OCI-LY7 (cell line): ENCODE data around the gene RTN4R. TPM values are rescaled to one million over a fixed set of nuclear protein-coding genes. Genes with fewer than 3 reads are reported as not detected.
"Not testable (repeated sequence)": the region's sequence is repeated elsewhere in the genome, so short reads cannot be mapped to it uniquely, and the experiment has no call there.

Experiments
- BruUV-seq: library from RNA; stranded (reverse); fragments of 400-500 nt; replicated peaks from 2 replicates; lab custom pipeline; 2021; lab: Mats Ljungman, UMichigan
- CTCF ChIA-PET: fragments of 300-600 bp; sonication (Branson Sonifier 250); formaldehyde crosslinking; loops from one replicate; lab custom pipeline; 2022; ENCODE audit warnings: antibody characterized with exemption; ENCODE audit not compliant: unreplicated experiment; lab: Charles Lee
- POLR2A ChIA-PET: fragments of 300-600 bp; sonication (Branson Sonifier 250); formaldehyde crosslinking; loops from one replicate; lab custom pipeline; 2022; ENCODE audit warnings: antibody characterized with exemption; lab: Charles Lee
- DNase-seq: peaks from one replicate; pipeline ENCODE4 v3.0.0-alpha.2; 2015; ENCODE audit warnings: low spot score
- H2AFZ ChIP-seq: fragments of 200-600 bp; sonication (generic), shearing (Covaris generic); 2 replicates; pipeline ENCODE4 v1.6.1; 2014; ENCODE audit warnings: mild to moderate bottlenecking, antibody characterized with exemption, low read length, moderate library complexity
- H3K27ac ChIP-seq: fragments of 200-600 bp; sonication (generic); 2 replicates; pipeline ENCODE4 v1.5.1; 2014; ENCODE audit warnings: mixed run types, low read depth, mild to moderate bottlenecking, moderate library complexity, low read length, inconsistent platforms; ENCODE audit not compliant: poor library complexity, severe bottlenecking
- H3K36me3 ChIP-seq: fragments of 200-600 bp; sonication (generic); 2 replicates; pipeline ENCODE4 v1.6.1; 2014; ENCODE audit warnings: mild to moderate bottlenecking, antibody characterized with exemption, low read length, moderate library complexity, mixed read lengths; ENCODE audit not compliant: insufficient read depth
- H3K4me1 ChIP-seq: fragments of 200-600 bp; sonication (generic); 2 replicates; pipeline ENCODE4 v1.5.1; 2014; ENCODE audit warnings: mild to moderate bottlenecking, low read length; ENCODE audit not compliant: insufficient read depth, poor library complexity, severe bottlenecking
- H3K4me2 ChIP-seq: fragments of 200-600 bp; sonication (generic); 2 replicates; pipeline ENCODE4 v1.6.1; 2014; ENCODE audit warnings: mild to moderate bottlenecking, low read length
- H3K4me3 ChIP-seq: fragments of 200-600 bp; sonication (generic); 2 replicates; pipeline ENCODE4 v1.5.1; 2014; ENCODE audit warnings: mild to moderate bottlenecking, low read depth, low read length; ENCODE audit not compliant: poor library complexity, severe bottlenecking
- H3K79me2 ChIP-seq: fragments of 200-600 bp; sonication (generic); 2 replicates; pipeline ENCODE4 v1.6.1; 2016; ENCODE audit warnings: low read depth, mild to moderate bottlenecking, low read length, moderate library complexity, mixed read lengths; ENCODE audit not compliant: insufficient read depth
- H3K9me2 ChIP-seq: fragments of 200-600 bp; sonication (generic); 2 replicates; pipeline ENCODE4 v1.6.1; 2016; ENCODE audit warnings: mild to moderate bottlenecking, low read length, mixed read lengths; ENCODE audit not compliant: insufficient read depth
- H3K9me3 ChIP-seq: fragments of 200-600 bp; sonication (generic); 2 replicates; pipeline ENCODE4 v1.6.1; 2014; ENCODE audit warnings: mild to moderate bottlenecking, mixed run types, low read length, mixed read lengths
- H4K20me1 ChIP-seq: fragments of 200-600 bp; sonication (generic); 2 replicates; pipeline ENCODE4 v1.6.1; 2014; ENCODE audit warnings: mild to moderate bottlenecking, antibody characterized with exemption, low read length, moderate library complexity, mixed read lengths; ENCODE audit not compliant: insufficient read depth
- CTCF ChIP-seq: fragments of 200-600 bp; sonication (generic); conservative IDR thresholded peaks from 2 replicates; pipeline ENCODE4 v1.5.1; 2014; ENCODE audit warnings: mild to moderate bottlenecking, antibody characterized with exemption, low read length, moderate library complexity, mixed read lengths
- intact Hi-C: fragments of 100-400 bp; cut with micrococcal nuclease; formaldehyde crosslinking; loops from one replicate; pipeline ENCODE4 v1.10.0; 2022; ENCODE audit not compliant: unreplicated experiment
- total RNA-seq, 2 experiments: library from RNA; depleted of rRNA in 1 of 2; stranded (reverse); fragments of >200 nt in 1 of 2; shearing (Covaris generic) in 1 of 2; gene quantifications; 2 replicates each; pipeline ENCODE4 v1.2.3, GENCODE V29; 2014 to 2022

The RTN4R gene
- total RNA-seq, 2 experiments from 2014 or later: not detected

GRCh38 chr22:20271114-20271994 lies 3.2 kb upstream of the RTN4R start:
- ChIA-PET POLR2A (no interaction called here), CTCF (no interaction called here)
- Histone ChIP-seq H3K9me2 (no peaks in the 10 kb centered on the region), H2AFZ (no peak overlapping the region), H3K36me3 (no peaks in the 10 kb centered on the region), H3K4me2 (no peak overlapping the region), H3K9me3 (no peaks in the 10 kb centered on the region), H3K4me1 (no peaks in the 10 kb centered on the region), H3K27ac (no peak overlapping the region), H4K20me1 (no peaks in the 10 kb centered on the region), H3K4me3 (no peak overlapping the region), H3K79me2 (no peaks in the 10 kb centered on the region)
- no peak for DNase-seq
- no TSS peak for BruUV-seq
- TF ChIP-seq CTCF: no peak
- intact Hi-C loops: no loop called here

GRCh38 chr22:20270190-20271113 lies 2.3 kb upstream of the RTN4R start:
- H3K9me2 ChIP-seq, intact Hi-C loops, CTCF ChIA-PET, H3K4me1 ChIP-seq, H3K79me2 ChIP-seq, POLR2A ChIA-PET, DNase-seq, H2AFZ ChIP-seq, H3K36me3 ChIP-seq, H3K4me2 ChIP-seq, BruUV-seq, H3K4me3 ChIP-seq, H3K9me3 ChIP-seq, H3K27ac ChIP-seq, H4K20me1 ChIP-seq: not testable (repeated sequence)

GRCh38 chr22:20269673-20270072 lies 1.6 kb upstream of the RTN4R start:
- BruUV-seq, H3K4me3 ChIP-seq, intact Hi-C loops, H2AFZ ChIP-seq, H4K20me1 ChIP-seq, H3K27ac ChIP-seq, H3K36me3 ChIP-seq, H3K9me3 ChIP-seq, CTCF ChIA-PET, H3K9me2 ChIP-seq, H3K4me1 ChIP-seq, DNase-seq, H3K4me2 ChIP-seq, POLR2A ChIA-PET, H3K79me2 ChIP-seq: not testable (repeated sequence)

GRCh38 chr22:20269201-20269600 lies 1.1 kb upstream of the RTN4R start:
- DNase-seq, H3K4me1 ChIP-seq, H3K4me3 ChIP-seq, H3K9me3 ChIP-seq, H2AFZ ChIP-seq, H3K79me2 ChIP-seq, H3K9me2 ChIP-seq, intact Hi-C loops, BruUV-seq, H4K20me1 ChIP-seq, H3K36me3 ChIP-seq, H3K4me2 ChIP-seq, H3K27ac ChIP-seq, POLR2A ChIA-PET, CTCF ChIA-PET: not testable (repeated sequence)
